Naive thymus-derived CD8-positive, alpha-beta T cell (primary cell): ENCODE data around the gene TRIP13. TPM values are rescaled to one million over a fixed set of nuclear protein-coding genes. Genes with fewer than 3 reads are reported as not detected.

Experiments
- ATAC-seq, 2 donors: fragments of 150-1000 bp; cut with Tn5 transposase in 1 of 2; sonication (Bioruptor Pico), chemical (Tn5 transposase) in 1 of 2; 1 replicate in 1 of 2; 2 replicates in 1 of 2; pipeline ENCODE4 v1.10.0; 2021; ENCODE audit warnings: mild to moderate bottlenecking in 2 of 2, moderate library complexity in 2 of 2
- POLR2A ChIA-PET: fragments of 350-600 bp; sonication (Branson Sonifier 250); formaldehyde crosslinking; loops from one replicate; lab custom pipeline; 2021; ENCODE audit warnings: antibody characterized with exemption; lab: Charles Lee
- DNase-seq, 10 donors: peaks; one replicate each; pipeline versions ENCODE4 v3.0.0 to v3.0.0-alpha.2; 2020 to 2022
- H3K27ac Mint-ChIP-seq, 10 donors: one replicate each; pipeline ENCODE4 v1.8.0; 2020 to 2022; ENCODE audit warnings: mild to moderate bottlenecking in 10 of 10, mixed read lengths in 10 of 10, moderate library complexity in 4 of 10, inconsistent platforms in 1 of 10
- H3K27me3 Mint-ChIP-seq, 5 donors: one replicate each; pipeline ENCODE4 v1.8.0; 2021 to 2022; ENCODE audit warnings: mixed read lengths in 5 of 5
- H3K36me3 Mint-ChIP-seq, 3 donors: one replicate each; pipeline ENCODE4 v1.8.0; 2020 to 2022; ENCODE audit warnings: mixed read lengths in 3 of 3, mild to moderate bottlenecking in 2 of 3, inconsistent platforms in 1 of 3
- H3K4me1 Mint-ChIP-seq, 4 donors: one replicate each; pipeline ENCODE4 v1.8.0; 2021 to 2022; ENCODE audit warnings: mixed read lengths in 4 of 4
- H3K4me3 Mint-ChIP-seq, 10 donors: one replicate each; pipeline ENCODE4 v1.8.0; 2020 to 2022; ENCODE audit warnings: mild to moderate bottlenecking in 10 of 10, mixed read lengths in 10 of 10, moderate library complexity in 6 of 10, inconsistent platforms in 1 of 10
- H3K9me3 Mint-ChIP-seq, 9 donors: one replicate each; pipeline ENCODE4 v1.8.0; 2020 to 2022; ENCODE audit warnings: mixed read lengths in 9 of 9, mild to moderate bottlenecking in 3 of 9, inconsistent platforms in 1 of 9, moderate library complexity in 1 of 9
- polyA plus RNA-seq, 3 donors: library from polyadenylated mRNA; unstranded; fragments of 300-500 nt; fragmentation: Illumina TruSeq; gene quantifications; one replicate each; pipeline ENCODE4 v1.2.3, GENCODE V29; 2021
- total RNA-seq, 8 experiments: library from RNA in 2 of 8; stranded (reverse) in 2 of 8; gene quantifications; one replicate each; pipeline ENCODE4 v1.2.3 and lab custom pipeline; 2021 to 2026

TRIP13 gene
- total and polyA plus RNA-seq, 5 experiments from 2014 or later, result 0.55 to 1.5 (median 0.75) TPM

DNA sequence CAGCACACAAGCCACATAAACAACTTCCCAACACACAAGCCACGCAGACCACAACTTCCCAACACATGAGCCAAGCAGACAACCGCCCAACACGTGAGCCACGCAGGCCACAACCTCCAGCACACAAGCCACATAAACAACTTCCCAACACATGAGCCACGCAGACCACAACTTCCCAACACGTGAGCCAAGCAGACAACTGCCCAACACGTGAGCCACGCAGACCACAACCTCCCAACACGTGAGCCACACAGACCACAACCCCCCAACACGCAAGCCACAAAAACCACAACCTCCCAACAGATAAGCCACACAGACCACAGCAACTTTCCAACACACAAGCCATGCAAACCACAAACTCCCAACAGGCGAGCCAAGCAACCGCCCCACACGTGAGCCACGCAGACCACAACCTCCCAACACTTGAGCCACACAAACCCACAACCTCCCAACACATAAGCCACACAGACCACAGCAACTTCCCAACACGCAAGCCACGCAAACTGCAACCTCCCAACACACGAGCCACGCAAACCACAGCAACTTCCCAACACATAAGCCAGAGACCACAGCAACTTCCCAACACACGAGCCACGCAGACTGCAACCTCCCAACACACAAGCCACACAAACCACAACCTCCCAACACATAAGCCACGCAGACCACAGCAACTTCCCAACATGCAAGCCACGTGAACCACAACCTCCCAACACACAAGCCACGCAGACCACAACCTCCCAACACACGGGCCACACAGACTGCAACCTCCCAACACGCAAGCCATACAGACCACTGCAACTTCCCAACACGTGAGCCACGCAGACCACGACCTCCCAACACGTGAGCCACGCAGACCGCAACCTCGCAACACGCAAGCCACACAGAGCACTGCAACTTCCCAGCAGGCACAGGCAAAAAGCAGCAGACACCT, 10.2 kb upstream of the TRIP13 start:
- Mint-ChIP-seq H3K36me3 (peaks cover 18 to 71% (median 42%) of the 10 kb centered on the region in 3 donors), H3K9me3 (peaks cover 0 to 13% (median 2%) of the 10 kb centered on the region in 9 donors), H3K4me1 (peaks cover 21 to 28% (median 24%) of the 10 kb centered on the region in 4 donors), H3K4me3 (peak overlapping the region in 7 of 10 donors; percentile 4 to 76 (median 30)), H3K27me3 (no peaks in the 10 kb centered on the region), H3K27ac (peak overlapping the region; percentile 6 to 94 (median 82))
- ATAC-seq (peak in 1 of 2 donors; percentile 23), DNase-seq (no peak)
- POLR2A ChIA-PET, result interaction anchor here (1.2 kb wide), 1 partner anchor 10 kb away, joined by 5 read pairs; the partner anchor contains the start of genes BRD9 and TRIP13

DNA sequence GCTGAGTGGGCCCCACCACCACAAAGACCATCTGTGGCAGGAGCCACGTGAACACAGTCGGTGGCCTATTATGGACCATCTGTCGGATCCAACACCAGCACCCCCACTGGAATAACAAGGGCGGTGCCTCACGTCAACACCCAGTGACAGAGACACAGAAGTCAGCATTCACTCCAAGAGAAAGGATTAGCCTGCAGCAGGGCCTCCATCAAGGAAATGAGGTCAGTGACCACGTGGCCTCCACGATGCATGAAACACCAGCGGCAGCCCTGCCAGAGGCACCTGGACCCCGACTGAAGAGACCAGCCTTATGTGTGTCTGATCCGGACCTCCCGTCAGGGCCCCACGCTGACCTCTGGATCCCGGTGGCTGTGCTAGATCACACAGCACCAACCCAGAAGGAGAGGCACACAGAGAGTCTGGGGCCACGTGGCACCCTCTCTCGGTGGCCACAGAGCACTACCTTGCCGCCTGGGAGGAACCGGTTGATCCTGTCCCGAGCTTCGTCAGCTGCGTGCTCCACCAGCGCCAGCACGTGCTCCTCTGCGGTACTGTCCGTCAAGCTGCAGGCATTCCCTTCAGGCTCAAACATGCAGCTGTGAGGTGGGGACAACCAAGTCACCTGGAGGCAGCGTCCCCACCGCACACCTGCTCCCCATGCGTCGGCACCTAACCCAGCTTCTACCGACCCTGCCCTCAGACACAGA, 9.1 kb upstream of the TRIP13 start:
- Mint-ChIP-seq H3K4me3 (no peak overlapping the region), H3K27me3 (no peaks in the 10 kb centered on the region), H3K9me3 (peaks cover 0 to 13% (median 2%) of the 10 kb centered on the region in 9 donors), H3K36me3 (peaks cover 18 to 74% (median 38%) of the 10 kb centered on the region in 3 donors), H3K4me1 (peaks cover 19 to 36% (median 26%) of the 10 kb centered on the region in 4 donors), H3K27ac (peak overlapping the region in 3 of 10 donors; percentile 21 to 80 (median 70))
- POLR2A ChIA-PET, result interaction anchor here (1.2 kb wide), 1 partner anchor 9 kb away, joined by 5 read pairs; the partner anchor contains the start of genes BRD9 and TRIP13
- no peak for ATAC-seq
- DNase-seq, result no peak

DNA sequence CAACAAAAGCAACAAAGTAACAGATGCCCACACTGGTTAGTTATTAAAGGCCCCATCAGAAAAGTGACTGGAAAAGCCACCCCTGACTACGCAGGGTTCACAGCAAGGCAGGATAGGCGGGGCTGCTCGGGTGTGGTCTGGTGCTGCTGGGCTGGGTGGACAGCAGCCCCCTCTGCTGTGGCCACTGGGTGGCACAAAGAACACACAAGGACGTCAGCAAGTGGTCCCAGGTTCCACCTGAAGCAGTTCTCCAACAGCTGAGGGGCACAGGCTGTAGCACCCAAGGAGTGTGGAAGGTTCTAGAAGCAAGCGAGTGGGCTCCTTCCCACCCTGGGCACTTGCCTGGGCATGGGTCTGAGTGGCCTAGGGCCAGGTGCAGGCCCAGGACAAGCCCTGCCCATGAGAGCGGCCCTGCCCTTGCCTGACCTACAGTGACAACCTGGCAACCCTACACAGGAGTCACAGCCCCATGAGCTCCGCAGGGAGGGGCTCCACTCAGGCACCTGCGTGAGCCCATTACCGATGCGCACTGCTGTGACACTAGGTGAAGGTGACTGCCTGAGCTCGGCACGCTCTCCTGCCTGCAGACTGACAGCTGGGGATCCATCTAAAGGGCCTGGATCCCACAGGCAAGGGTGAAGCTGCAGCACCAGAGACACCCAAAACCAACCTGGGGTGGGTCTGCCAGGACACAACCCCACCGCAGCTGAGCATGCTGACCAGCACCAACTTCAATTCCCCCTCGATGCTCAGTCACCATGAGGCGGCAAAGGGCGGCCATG, 8.1 kb upstream of the TRIP13 start:
- DNase-seq, result no peak
- Mint-ChIP-seq H3K27ac (peak overlapping the region in 1 of 10 donors; percentile 40), H3K9me3 (peaks cover 0 to 13% (median 2%) of the 10 kb centered on the region in 9 donors), H3K27me3 (no peaks in the 10 kb centered on the region), H3K4me1 (peaks cover 19 to 44% (median 27%) of the 10 kb centered on the region in 4 donors), H3K36me3 (peaks cover 18 to 83% (median 38%) of the 10 kb centered on the region in 3 donors), H3K4me3 (no peak overlapping the region)
- POLR2A ChIA-PET, result no interaction called here
- ATAC-seq, result no peak

DNA sequence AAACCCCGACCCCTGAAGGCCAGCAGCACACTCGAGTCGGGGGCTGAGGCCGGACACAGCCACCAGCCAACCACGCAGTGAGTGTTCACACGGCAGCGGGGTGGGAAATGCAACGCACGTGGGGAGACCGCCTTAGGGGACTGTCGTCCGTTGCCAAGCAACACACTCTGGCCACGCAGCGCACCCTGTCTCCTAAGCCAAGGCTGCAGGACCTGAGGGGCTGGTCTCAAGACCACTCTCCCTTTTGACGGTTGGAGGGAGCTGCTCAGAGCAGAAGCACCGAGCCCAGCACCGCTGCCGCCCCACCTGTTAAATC, 7.6 kb upstream of the TRIP13 start:
- Mint-ChIP-seq H3K36me3 (peaks cover 18 to 86% (median 38%) of the 10 kb centered on the region in 3 donors), H3K4me1 (peaks cover 19 to 48% (median 28%) of the 10 kb centered on the region in 4 donors), H3K27ac (peak overlapping the region in 1 of 10 donors; percentile 16), H3K4me3 (no peak overlapping the region), H3K9me3 (peaks cover 0 to 13% (median 2%) of the 10 kb centered on the region in 9 donors), H3K27me3 (no peaks in the 10 kb centered on the region)
- DNase-seq (no peak), ATAC-seq (no peak)
- POLR2A ChIA-PET, result no interaction called here

DNA sequence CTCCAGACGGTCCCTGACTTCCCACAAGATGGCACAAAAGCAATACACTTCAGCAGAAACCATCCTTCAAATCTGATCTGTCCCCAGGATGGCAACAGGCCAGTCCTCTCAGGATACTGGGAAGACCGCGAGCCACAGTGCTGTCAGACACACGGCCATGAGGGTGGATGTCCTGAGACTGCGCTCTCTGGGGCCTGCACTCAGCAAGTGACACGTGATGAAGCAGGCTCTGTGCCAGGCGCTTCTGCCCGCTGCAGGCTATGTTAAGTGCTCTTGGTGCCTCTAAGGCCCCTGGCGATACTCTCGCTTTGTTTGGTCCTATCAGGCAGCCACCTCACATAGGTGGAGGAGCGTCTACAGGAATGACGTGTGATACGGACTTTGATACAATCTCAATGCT, 7.2 kb upstream of the TRIP13 start:
- peak overlapping the region in 1 of 10 donors; percentile 16 for H3K27ac Mint-ChIP-seq
- ATAC-seq (no peak), DNase-seq (no peak)
- H3K4me1 Mint-ChIP-seq, result peaks cover 19 to 52% (median 31%) of the 10 kb centered on the region in 4 donors
- no peaks in the 10 kb centered on the region for H3K27me3 Mint-ChIP-seq
- H3K36me3 Mint-ChIP-seq, result peaks cover 18 to 88% (median 38%) of the 10 kb centered on the region in 3 donors
- H3K4me3 Mint-ChIP-seq, result no peak overlapping the region
- POLR2A ChIA-PET, result no interaction called here
- peaks cover 0 to 13% (median 2%) of the 10 kb centered on the region in 9 donors for H3K9me3 Mint-ChIP-seq

DNA sequence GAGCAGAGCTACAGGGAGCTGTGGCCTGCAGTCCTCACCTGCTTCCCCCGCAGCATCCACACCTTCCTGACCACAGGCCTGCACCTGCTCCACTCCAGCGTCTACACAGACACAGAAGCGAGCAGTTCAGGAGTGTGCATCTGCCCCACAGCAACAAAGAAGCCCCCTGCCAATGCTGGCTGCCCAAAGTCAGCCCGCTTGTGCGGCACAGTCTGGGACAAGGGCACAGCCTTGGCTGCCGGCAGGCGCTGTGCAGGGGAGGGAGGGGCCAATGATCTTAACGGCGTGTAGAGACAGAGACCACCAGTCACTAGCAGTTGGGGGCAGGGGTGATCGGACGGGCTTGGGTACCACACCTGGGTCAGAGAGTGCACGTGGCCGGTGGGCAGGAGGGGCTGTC, 6.6 kb upstream of the TRIP13 start:
- ATAC-seq, result no peak

DNA sequence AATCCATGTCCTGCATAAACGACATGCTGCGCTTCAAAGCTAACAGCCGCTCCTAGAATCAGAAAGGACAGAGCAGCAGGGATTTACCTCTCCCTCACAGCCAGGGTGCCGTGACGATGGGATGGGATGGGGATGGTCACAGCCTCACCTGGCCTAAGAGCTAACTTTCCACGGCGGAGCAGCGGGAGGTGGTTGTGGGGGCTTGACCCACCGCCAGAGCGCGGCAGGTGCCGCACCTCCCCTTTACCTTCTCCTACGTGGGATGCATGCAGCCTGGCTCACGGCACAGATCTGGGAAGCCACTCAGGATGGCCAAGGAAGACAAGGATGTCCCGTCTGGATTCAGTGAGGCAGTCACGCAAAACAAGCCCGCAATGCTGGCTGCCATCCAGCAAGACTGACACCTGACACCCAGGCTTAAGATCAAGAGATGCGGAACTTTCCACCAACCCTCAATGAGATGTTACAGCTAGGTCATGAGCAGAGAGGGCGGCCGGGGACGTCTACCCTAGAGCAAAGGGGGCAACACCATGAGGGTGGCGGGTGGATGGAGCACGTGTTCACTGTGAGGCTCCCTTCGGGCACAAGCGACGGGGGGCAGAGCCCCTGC, 5.9 kb upstream of the TRIP13 start:
- Mint-ChIP-seq H3K27ac (no peak overlapping the region), H3K36me3 (peaks cover 14 to 85% (median 28%) of the 10 kb centered on the region in 3 donors), H3K4me1 (peaks cover 21 to 58% (median 39%) of the 10 kb centered on the region in 4 donors), H3K27me3 (no peaks in the 10 kb centered on the region), H3K9me3 (peaks cover 0 to 13% (median 2%) of the 10 kb centered on the region in 9 donors), H3K4me3 (peak overlapping the region in 1 of 10 donors; percentile 20)
- ATAC-seq (no peak), DNase-seq (no peak)
- POLR2A ChIA-PET, result no interaction called here

More for the DNA sequence above, 6.6 kb upstream of the TRIP13 start:
- Mint-ChIP-seq H3K9me3 (peaks cover 0 to 13% (median 2%) of the 10 kb centered on the region in 9 donors), H3K27ac (peak overlapping the region in 1 of 10 donors; percentile 50), H3K27me3 (no peaks in the 10 kb centered on the region), H3K36me3 (peaks cover 18 to 87% (median 35%) of the 10 kb centered on the region in 3 donors), H3K4me1 (peaks cover 19 to 57% (median 36%) of the 10 kb centered on the region in 4 donors), H3K4me3 (no peak overlapping the region)
- POLR2A ChIA-PET, result interaction anchor here (0.6 kb wide), 1 partner anchor 121 kb away, joined by 3 read pairs; no protein-coding TSS in a partner anchor
- no peak for DNase-seq

DNA sequence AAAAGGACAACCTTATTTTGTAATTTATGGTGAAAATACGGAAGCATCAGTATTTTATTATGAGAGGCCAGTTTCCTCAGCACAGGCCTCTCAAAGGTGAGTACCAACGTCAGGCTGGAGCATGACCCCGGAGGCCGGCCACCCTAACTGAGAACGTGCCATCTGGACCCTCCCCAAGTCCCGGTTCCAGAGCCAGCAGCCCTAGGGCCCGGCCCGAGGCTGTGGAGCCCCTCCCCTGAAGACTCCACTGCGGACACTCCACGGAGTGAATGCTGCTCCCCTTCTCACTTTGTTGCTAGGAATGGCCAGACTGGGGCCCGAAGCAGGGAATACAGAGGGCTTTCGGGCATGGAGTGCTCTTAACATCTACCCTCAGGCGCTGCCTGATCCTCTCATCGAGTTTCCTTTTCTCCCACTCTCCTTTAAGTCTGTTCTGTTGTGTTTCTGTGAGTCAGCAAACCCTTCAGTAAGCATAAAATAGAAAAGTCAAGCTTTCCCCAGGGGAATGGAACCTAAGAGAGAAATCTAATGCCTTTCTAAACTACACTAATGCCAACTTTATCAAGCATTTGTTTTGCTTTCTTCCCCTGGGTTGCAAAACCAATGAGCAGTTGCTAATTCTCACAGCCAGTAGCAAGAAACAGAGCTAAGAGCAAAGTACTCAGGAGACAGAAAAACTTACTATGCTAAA, 4.6 kb upstream of the TRIP13 start:
- DNase-seq, result no peak
- Mint-ChIP-seq H3K4me1 (peaks cover 10 to 46% (median 28%) of the 10 kb centered on the region in 4 donors), H3K4me3 (no peak overlapping the region), H3K27ac (no peak overlapping the region), H3K27me3 (no peaks in the 10 kb centered on the region), H3K9me3 (peaks cover 0 to 1% (median 0%) of the 10 kb centered on the region in 9 donors), H3K36me3 (peaks cover 1 to 72% (median 15%) of the 10 kb centered on the region in 3 donors)
- ATAC-seq, result no peak
- POLR2A ChIA-PET, result no interaction called here

DNA sequence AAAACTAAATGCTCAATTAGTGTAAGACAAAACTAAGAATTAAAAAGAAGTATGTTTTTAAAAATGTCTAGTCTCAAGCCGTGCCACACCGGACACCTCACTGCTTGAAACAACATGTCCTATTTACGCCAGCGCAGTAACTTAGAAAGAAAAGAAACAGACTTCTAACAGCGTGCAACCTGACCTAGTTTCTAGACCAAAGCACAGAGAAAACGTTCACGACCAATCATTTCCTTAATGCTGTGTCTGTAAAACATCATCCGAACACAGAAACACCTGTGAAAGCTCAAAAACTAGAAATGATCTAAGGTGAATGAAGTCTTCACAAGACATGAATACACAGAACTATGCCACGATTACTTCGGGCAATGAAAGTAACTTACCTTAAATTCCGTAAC, 4.0 kb upstream of the TRIP13 start:
- Mint-ChIP-seq H3K4me1 (peaks cover 6 to 44% (median 26%) of the 10 kb centered on the region in 4 donors), H3K9me3 (no peaks in the 10 kb centered on the region), H3K4me3 (peak overlapping the region in 1 of 10 donors; percentile 22), H3K27me3 (no peaks in the 10 kb centered on the region), H3K36me3 (peaks cover 0 to 67% (median 11%) of the 10 kb centered on the region in 3 donors), H3K27ac (no peak overlapping the region)
- DNase-seq, result no peak
- POLR2A ChIA-PET, result no interaction called here
- no peak for ATAC-seq

DNA sequence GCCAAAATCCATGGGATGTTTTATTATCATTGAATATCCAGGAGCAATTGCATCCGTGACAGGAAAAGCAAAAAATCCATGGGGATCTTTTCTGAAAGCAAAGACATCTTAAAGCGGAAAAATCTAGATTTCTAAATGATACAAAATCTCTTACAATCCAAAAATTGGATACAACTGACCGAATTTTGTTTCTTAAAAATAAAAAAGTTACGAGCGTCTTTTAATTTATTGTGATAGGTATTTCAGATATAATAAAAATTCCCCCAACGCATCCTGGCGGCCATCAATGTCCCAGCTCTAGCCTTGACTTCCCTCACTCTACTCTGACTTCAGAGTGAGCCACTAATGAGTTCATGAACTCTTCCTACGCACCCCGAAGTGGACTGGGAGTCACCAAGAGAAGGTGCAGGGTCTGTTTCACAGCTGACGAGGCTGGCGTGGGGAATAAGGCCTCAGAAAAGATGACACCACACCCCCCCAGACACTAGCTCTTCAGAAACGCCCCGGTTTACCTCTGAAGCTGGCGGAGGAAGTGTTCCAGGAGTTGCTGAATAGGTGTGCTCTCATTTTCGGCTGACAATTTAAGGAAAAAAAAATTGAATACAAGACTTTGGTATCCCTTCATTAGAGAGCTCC, 3.5 kb upstream of the TRIP13 start:
- Mint-ChIP-seq H3K36me3 (peaks cover 0 to 61% (median 9%) of the 10 kb centered on the region in 3 donors), H3K27me3 (no peaks in the 10 kb centered on the region), H3K4me1 (peaks cover 6 to 44% (median 26%) of the 10 kb centered on the region in 4 donors), H3K9me3 (no peaks in the 10 kb centered on the region), H3K4me3 (peak overlapping the region in 1 of 10 donors; percentile 32), H3K27ac (peak overlapping the region in 2 of 10 donors; percentile 10 to 19)
- POLR2A ChIA-PET, result no interaction called here
- DNase-seq, result no peak
- ATAC-seq, result no peak
